GM19328 (cell line): ENCODE results near the gene HPN.
"Not testable (repeated sequence)": the region's sequence is repeated elsewhere in the genome, so short reads cannot be mapped to it uniquely, and the experiment has no call there.

Experiments used
- ATAC-seq: cut with Tn5 transposase; IDR thresholded peaks from one replicate; pipeline ENCODE4 v1.9.1; 2021; ENCODE audit warnings: mild to moderate bottlenecking, moderate library complexity; ENCODE audit not compliant: unreplicated experiment

The HPN gene

GRCh38 chr19:35027009-35027408 lies 14.5 kb upstream of the HPN start:
- no peak for ATAC-seq

GRCh38 chr19:35027851-35028599 lies 13.5 kb upstream of the HPN start:
- no peak for ATAC-seq

GRCh38 chr19:35028600-35028885 lies 13.0 kb upstream of the HPN start:
- ATAC-seq = not testable (repeated sequence)

GRCh38 chr19:35029275-35029736 lies 12.2 kb upstream of the HPN start:
- not testable (repeated sequence) for ATAC-seq

DNA sequence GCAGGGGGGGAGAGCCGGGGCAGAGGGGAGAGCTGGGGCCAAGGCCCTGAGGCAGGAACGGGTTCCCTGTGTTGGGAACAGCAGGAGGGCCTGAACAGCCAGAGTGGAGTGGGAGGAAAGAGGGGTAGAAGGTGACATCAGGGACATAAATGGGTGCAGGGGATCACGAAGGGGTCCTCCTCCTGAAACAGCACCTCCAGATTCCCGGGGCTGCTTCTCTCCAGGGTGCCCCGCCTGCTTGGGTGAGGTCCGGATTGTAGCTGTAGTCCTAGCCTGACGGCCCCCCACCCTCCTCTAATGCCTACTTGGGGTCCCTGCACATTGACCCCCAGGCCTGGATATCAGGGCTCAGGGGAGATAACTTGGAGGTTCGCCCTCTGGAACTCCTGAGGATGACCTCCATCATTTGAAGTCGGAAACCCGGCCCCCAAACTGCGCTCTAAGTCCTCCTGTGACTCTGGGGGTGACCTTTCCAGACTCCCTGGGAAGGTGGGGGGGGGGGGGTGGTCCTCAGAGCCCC lies 11.7 kb upstream of the HPN start:
- ATAC-seq = no peak

DNA sequence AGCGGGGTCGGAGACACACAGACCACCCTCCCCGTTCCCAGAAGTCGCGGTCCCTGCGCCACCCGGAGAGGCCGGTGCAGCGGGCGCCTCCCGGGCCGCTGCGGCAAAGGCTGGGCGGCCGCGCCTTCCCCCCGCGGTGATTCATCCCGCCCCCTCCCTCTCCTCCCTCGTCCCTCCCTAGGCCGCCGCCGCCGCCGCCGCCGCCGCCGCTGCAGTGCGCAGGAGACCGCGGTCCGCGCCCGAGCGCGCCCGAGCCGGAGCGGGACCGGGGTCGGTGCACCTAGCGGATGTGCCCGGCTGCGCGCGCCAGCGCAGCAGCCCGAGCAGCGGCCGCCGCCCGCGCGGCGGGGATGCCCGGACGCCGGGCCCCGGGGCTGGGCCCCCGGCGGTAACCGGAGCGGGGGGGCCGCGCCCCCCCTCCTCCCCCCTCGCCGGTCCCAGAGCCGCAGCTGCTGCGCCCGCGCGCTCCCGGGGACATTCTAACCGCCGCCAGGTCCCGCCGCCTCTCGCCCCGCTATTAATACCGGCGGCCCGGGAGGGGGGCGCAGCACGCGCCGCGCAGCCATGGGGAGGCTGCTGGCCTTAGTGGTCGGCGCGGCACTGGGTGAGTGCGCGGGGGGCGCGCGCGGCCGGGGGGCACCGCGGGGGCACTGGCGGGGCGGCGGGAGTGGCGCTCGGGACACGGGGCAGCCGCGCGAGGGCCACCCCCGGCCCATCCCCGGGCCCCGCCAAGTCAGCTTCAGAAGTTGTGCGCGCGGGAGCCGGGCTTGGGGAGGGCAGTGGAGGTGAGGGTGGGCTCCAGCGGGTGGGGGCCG lies 11.1 kb upstream of the HPN start, which contains the start of gene SCN1B:
Gene SCN1B, plus strand, starts transcription at position 214 of the 815 bp plus-strand sequence. Its CDS starts 351 bp downstream, at position 565.
- no peak for ATAC-seq

GRCh38 chr19:35031072-35031881 lies 10.2 kb upstream of the HPN start:
- no peak for ATAC-seq

- no peak for ATAC-seq
These were observed 9.1 kb upstream of the HPN start for GRCh38 chr19:35032356-35032865.

DNA sequence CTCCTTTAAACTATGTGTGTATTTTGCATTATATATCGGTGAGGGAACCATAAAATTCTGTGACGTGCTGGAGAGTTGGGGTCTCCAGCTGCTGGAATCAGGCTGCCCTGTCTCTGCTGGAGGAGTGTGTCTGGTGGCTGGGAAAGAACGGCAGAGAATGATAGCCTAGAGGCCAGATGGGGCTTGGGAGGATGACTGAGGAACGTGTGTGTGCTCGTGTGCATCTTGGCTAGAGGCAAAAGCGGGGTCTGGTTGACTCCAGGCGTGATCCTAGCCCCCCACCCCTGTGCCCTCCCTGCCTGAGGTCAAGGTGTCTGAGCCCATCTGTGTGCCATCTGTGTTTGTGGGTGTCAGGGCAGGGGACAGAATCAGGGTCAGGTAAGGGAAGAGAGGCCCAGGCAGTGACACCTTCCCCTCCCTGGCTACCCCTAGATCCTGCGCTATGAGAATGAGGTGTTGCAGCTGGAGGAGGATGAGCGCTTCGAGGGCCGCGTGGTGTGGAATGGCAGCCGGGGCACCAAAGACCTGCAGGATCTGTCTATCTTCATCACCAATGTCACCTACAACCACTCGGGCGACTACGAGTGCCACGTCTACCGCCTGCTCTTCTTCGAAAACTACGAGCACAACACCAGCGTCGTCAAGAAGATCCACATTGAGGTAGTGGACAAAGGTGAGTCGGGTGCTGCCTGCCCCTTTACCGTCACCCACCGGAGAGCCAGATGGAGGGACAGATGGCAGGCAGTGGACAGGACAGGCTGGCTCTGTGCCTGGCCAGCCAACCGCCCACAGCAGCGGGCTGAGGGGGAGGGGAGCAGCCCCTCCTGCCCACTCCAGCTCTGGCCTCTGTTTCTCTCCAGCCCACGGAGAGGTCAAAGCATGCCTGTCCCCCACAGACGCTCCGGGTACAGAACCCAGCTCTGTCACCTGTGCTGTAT lies 8.2 kb upstream of the HPN start:
- ATAC-seq = no peak

DNA sequence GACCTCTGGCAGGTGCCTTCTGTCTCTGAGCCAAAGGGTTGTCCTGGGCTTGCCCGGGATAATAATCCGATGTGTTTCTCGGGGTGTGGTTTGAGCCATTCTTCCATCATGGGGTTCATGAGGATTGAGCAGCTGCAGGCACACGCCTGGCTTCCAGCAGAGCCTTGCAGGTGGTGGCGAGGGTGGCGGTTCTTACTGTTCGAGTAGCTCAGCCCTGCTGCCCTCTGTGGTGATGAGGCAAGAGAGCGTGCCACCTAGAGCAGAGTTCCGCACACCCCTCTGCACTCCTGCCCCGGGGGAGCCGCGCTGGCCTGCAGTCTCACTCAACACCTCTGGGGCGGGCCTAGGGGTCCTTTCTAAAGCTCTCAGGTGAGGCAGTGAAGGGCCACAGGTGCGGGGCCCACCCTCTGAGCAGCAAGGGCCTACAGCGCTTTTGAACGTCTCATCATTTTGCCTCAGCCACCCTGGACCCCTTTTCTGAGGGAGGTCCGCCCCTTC lies 7.5 kb upstream of the HPN start:
- no peak for ATAC-seq

DNA sequence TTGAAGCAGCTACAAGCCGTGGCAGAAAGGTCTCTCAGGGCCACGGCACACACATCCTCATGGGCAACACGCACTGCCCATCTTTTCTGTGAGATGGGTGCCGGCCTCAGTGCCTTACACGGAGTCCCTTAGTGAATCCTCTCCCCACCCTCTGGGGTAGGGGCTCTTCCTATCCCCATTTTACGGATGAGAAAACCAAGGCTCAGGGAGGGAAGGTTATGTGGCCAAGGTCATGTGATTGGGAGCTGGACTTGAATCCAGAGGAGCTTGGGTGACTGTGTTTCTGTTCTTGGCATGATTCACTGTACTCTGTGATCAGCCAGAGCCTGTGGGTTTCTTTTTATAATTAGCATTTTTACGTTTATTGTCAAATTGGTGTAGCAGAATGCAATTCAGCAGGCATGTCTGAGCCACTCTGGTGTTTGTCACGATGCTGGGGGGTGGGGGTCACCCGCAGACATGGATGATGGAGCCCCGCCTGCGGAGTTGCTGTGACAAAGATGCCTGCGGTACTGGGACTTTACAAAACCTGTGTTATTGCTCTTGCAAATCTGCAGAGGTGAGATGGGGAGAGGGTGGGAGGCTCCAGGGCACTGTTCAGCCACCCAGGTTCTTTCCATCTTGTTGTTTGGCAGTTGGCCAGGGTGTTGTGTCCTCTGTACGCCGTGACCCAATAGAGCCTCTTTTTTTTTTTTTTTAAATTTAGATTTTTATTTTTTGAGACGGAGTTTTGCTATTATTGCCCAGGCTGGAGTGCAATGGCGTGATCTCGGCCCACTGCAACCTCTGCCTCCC lies 6.7 kb upstream of the HPN start:
- ATAC-seq = no peak

- ATAC-seq = no peak
These were observed 3.6 kb upstream of the HPN start for GRCh38 chr19:35037716-35038622.

DNA sequence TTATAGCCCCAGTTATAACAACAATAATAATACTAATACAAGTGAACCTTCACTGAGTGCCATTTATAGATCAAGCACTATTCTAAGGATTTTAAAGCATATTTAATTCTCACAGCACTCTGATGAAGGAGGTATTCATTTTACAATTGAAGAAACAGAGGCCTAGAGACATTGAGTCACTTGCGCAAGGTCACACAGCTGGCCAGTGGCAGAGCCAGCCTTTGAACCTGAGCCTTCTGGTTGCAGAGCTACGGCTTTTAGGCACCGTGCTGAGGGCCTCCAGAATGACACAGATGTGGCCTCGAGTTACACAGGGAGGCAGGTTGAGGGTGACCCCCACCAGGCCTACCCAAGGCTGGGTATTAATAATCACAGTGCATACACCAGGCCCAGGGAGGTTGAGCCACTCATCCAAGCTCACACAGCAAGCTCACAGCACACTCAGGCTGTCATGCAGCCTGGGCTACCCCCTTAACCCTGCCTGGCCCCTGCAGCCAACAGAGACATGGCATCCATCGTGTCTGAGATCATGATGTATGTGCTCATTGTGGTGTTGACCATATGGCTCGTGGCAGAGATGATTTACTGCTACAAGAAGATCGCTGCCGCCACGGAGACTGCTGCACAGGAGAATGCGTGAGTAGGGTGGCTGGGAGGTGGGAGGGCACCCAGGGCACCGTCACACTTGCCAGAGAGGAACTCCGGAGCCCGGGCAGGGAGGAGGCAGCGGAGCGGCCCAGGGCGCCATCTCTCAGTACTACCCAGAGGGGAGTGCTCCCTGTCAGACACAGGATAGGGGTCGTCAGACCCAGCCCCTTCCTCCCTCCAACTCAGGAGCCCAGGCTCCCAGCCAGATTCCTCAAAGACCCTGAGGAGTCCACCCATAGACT lies 2.7 kb upstream of the HPN start:
- ATAC-seq = no peak

- no peak for ATAC-seq
These were observed 1.4 kb upstream of the HPN start for GRCh38 chr19:35039881-35040825.

DNA sequence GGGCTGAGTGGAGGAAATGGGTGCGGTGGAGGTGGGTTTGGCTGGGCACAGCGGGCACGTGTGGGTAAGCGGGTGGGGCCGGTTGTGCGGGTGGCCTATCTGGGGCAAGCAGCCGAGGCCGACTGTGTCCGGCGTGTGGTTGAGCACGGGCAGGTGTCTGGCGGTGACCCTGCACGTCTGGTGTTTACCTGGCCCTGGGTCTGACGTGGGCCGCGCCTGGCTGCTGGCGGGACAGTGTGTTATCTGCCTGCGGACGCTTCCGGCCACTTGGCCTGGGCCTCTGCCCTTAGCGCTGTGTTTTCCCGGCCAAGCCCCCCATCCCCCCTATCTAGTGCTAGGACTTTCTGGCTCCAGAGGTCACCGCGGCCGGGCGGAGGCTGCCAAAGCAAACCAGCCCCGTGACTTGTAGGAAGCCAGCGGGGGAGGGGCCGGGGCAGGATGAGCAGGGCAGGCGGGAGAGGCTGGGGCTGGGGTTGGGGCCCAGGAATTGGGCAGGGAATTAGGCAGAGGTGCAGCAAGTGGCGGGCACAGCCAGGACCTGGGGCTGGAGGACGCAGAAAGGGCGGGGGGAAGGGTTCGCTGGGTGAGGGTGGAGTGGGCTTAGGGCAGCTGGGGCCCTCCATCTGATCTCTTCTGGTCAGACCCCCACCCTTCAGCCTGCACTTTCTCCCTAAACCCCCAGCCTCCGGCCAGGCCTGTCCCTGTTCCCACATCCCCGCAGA lies 534 bp upstream of the HPN start:
- ATAC-seq = no peak
